HepG2 (cell line): ENCODE results near the gene NR2F1-AS1. TPM values are rescaled to one million over a fixed set of nuclear protein-coding genes. Genes with fewer than 3 reads are reported as not detected.

Experiments used
- ATAC-seq: fragments of 200-7000 bp; cut with Tn5 transposase; 3 replicates; pipeline ENCODE4 v1.9.1; 2020; ENCODE audit warnings: mild to moderate bottlenecking, moderate library complexity
- BruUV-seq: library from RNA; stranded (reverse); fragments of 400-500 nt; replicated peaks from 2 replicates; lab custom pipeline; 2021; lab: Mats Ljungman, UMichigan
- CTCF ChIA-PET: fragments of 300-600 bp; formaldehyde crosslinking; extraction: SDS; loops from one replicate; lab custom pipeline; 2021; ENCODE audit warnings: low total read pairs, inconsistent platforms, low intra/inter-chr PET ratio; lab: Yijun Ruan, JAX
- POLR2A ChIA-PET: fragments of 350-600 bp; sonication (Branson Sonifier 250); formaldehyde crosslinking; loops from one replicate; lab custom pipeline; 2020; ENCODE audit warnings: antibody characterized with exemption, inconsistent platforms; lab: Yijun Ruan, JAX
- DNase-seq: peaks from one replicate; pipeline ENCODE4 v3.0.0-alpha.2; 2015; ENCODE audit warnings: low spot score
- FAIRE-seq: peaks from 3 replicates; lab custom pipeline; 2011; peaks lifted over from hg19 to GRCh38; lab: Jason Lieb, UNC
- H2AFZ ChIP-seq: one replicate; pipeline ENCODE4 v1.6.1; 2011; ENCODE audit warnings: low read length, inconsistent platforms
- H3K27ac ChIP-seq: fragments of 300-600 bp; 3 replicates; pipeline ENCODE4 v1.8.0; 2011; ENCODE audit warnings: mixed run types, mild to moderate bottlenecking, mixed read lengths, low read length, inconsistent platforms; ENCODE audit not compliant: insufficient read depth; ENCODE audit errors: extremely low read length
- H3K27me3 ChIP-seq, 2 experiments: fragments of 200-600 bp in 1 of 2; 2 replicates in 1 of 2; 3 replicates in 1 of 2; pipeline versions ENCODE4 v1.6.0 to v1.8.0; 2011; ENCODE audit warnings: low read length in 2 of 2, mild to moderate bottlenecking in 2 of 2, moderate library complexity in 2 of 2, inconsistent platforms in 1 of 2; ENCODE audit not compliant: insufficient read depth in 2 of 2, control insufficient read depth in 1 of 2
- H3K36me3 ChIP-seq, 2 experiments: fragments of 200-600 bp in 1 of 2; replicated peaks in 1 of 2; 2 replicates in 1 of 2; 3 replicates in 1 of 2; pipeline versions ENCODE4 v1.5.1 to v1.8.0; 2011; ENCODE audit warnings: low read length in 2 of 2, inconsistent platforms in 1 of 2; ENCODE audit not compliant: insufficient read depth in 2 of 2, control insufficient read depth in 1 of 2
- H3K4me1 ChIP-seq: 2 replicates; pipeline ENCODE4 v1.5.1; 2012; ENCODE audit warnings: low read length, inconsistent platforms; ENCODE audit not compliant: insufficient read depth
- H3K4me2 ChIP-seq: 2 replicates; pipeline ENCODE4 v1.6.0; 2011; ENCODE audit warnings: low read depth, low read length, inconsistent platforms
- H3K4me3 ChIP-seq, 3 experiments: fragments of 200-600 bp in 1 of 3; sonication (generic), shearing (Covaris generic) in 1 of 3; replicated peaks in 1 of 3; 2 replicates each; pipeline ENCODE4 v1.5.1; 2011 to 2016; ENCODE audit warnings: low read length in 3 of 3, inconsistent platforms in 2 of 3, low read depth in 2 of 3, mild to moderate bottlenecking in 2 of 3, control low read depth in 1 of 3, mixed read lengths in 1 of 3; ENCODE audit not compliant: insufficient read depth in 1 of 3
- H3K79me2 ChIP-seq: one replicate; pipeline ENCODE4 v1.6.1; 2011; ENCODE audit warnings: low read length, inconsistent platforms; ENCODE audit not compliant: insufficient read depth
- H3K9ac ChIP-seq: 2 replicates; pipeline ENCODE4 v1.6.0; 2011; ENCODE audit warnings: mild to moderate bottlenecking, low read depth, low read length, inconsistent platforms; ENCODE audit not compliant: insufficient read depth
- H3K9me3 ChIP-seq: 2 replicates; pipeline ENCODE4 v1.5.1; 2012; ENCODE audit warnings: mild to moderate bottlenecking, low read length
- H4K20me1 ChIP-seq: 2 replicates; pipeline ENCODE4 v1.6.0; 2011; ENCODE audit warnings: inconsistent platforms, mild to moderate bottlenecking, low read length, moderate library complexity; ENCODE audit not compliant: insufficient read depth
- ELF3 ChIP-seq: IDR thresholded peaks from 2 replicates; pipeline ENCODE4 v1.6.1; 2016; ENCODE audit warnings: missing genetic modification reagents, missing compliant biosample characterization
- GLI4 ChIP-seq: sonication (generic); formaldehyde crosslinking; IDR thresholded peaks from 2 replicates; pipeline ENCODE4 v1.5.1; 2020; ENCODE audit warnings: missing genetic modification reagents, mild to moderate bottlenecking, moderate library complexity, borderline replicate concordance
- NFRKB ChIP-seq: fragments of 450-650 bp; IDR thresholded peaks from 2 replicates; pipeline ENCODE4 v1.6.1; 2017
- SMAD9 ChIP-seq: sonication (generic); formaldehyde crosslinking; IDR thresholded peaks from 2 replicates; pipeline ENCODE4 v1.5.1; 2020; ENCODE audit warnings: mild to moderate bottlenecking, missing genetic modification reagents
- ZBTB49 ChIP-seq: sonication (generic); formaldehyde crosslinking; IDR thresholded peaks from 2 replicates; pipeline ENCODE4 v1.4.0; 2020; ENCODE audit warnings: missing genetic modification reagents, borderline replicate concordance
- ZNF256 ChIP-seq: sonication (generic); formaldehyde crosslinking; conservative IDR thresholded peaks from 2 replicates; pipeline ENCODE4 v1.4.0; 2020; ENCODE audit warnings: missing genetic modification reagents
- ZNF331 ChIP-seq: sonication (generic); formaldehyde crosslinking; IDR thresholded peaks from 2 replicates; pipeline ENCODE4 v1.4.0; 2020; ENCODE audit warnings: missing genetic modification reagents
- ZNF746 ChIP-seq: sonication (generic); formaldehyde crosslinking; IDR thresholded peaks from 2 replicates; pipeline ENCODE4 v1.8.0; 2022; ENCODE audit warnings: mild to moderate bottlenecking, missing genetic modification reagents
- ZNF766 ChIP-seq: sonication (generic); formaldehyde crosslinking; IDR thresholded peaks from 2 replicates; pipeline ENCODE4 v1.5.0; 2020; ENCODE audit warnings: missing genetic modification reagents, borderline replicate concordance
- WGBS: methylation state at CpG from one replicate; pipeline ENCODE4 v1.1.6; 2017; ENCODE audit warnings: low lambda C conversion rate; 5-methylcytosine and 5-hydroxymethylcytosine counted together
- in situ Hi-C: cut with HindIII; loops from 2 replicates; pipeline ENCODE4 v1.10.0; 2017; ENCODE audit warnings: low pct_unique_long_range_greater_than_20kb; ENCODE audit not compliant: extremely low pct_ligation_motif_present
- intact Hi-C: fragments of 100-400 bp; cut with micrococcal nuclease; formaldehyde crosslinking; loops from one replicate; pipeline ENCODE4 v1.10.0; 2022; ENCODE audit not compliant: unreplicated experiment
- polyA plus RNA-seq, 8 experiments: library from polyadenylated mRNA; depleted of rRNA in 3 of 8; stranded (reverse) in 7 of 8; unstranded in 1 of 8; fragments of >200 nt; fragmentation: Illumina TruSeq in 4 of 8; extraction: Trizol in 4 of 8; gene quantifications; 2 replicates each; pipeline versions ENCODE4 v1.2.1 to v1.2.3, GENCODE V29; 2011 to 2016; ENCODE audit warnings: low read depth in 4 of 8, missing spikeins in 1 of 8, mixed read lengths in 1 of 8; ENCODE audit not compliant: insufficient read depth in 1 of 8
- total RNA-seq, 5 experiments: library from RNA; depleted of rRNA; stranded (reverse); fragments of >200 nt; fragmentation: Illumina TruSeq; extraction: Trizol; gene quantifications; 2 replicates each; pipeline ENCODE4 v1.2.3, GENCODE V29; 2016; ENCODE audit warnings: low read depth in 1 of 5

The NR2F1-AS1 gene
- total and polyA plus RNA-seq, 2 of the 13 experiments (the other 11 are each of a cell fraction or from before 2014, with no cell fraction given), result 2.8 TPM

- no peak overlapping the region for H3K4me3 ChIP-seq
- WGBS, result 35% methylated on average over 1 of the region's 1 CpG
- intact Hi-C loops (no loop called here), in situ Hi-C loops (no loop called here)
- ATAC-seq, result no peak
- H3K9ac ChIP-seq, result no peak overlapping the region
- no peaks in the 10 kb centered on the region for H3K36me3 ChIP-seq
- no peak overlapping the region for H2AFZ ChIP-seq
- H3K4me1 ChIP-seq, result no peaks in the 10 kb centered on the region
- H4K20me1 ChIP-seq, result no peaks in the 10 kb centered on the region
- DNase-seq, result no peak
- FAIRE-seq, result no peak
- no TSS peak for BruUV-seq
- TF ChIP-seq ZNF331 (CRISPR knock-in tag) (no peak), ZNF766 (CRISPR knock-in tag) (no peak), SMAD9 (no peak), ELF3 (CRISPR knock-in tag) (no peak)
- no peaks in the 10 kb centered on the region for H3K9me3 ChIP-seq
- ChIA-PET POLR2A (no interaction called here), CTCF (no interaction called here)
- H3K27me3 ChIP-seq, result no peaks in the 10 kb centered on the region
- no peak overlapping the region for H3K4me2 ChIP-seq
- no peak overlapping the region for H3K27ac ChIP-seq
- H3K79me2 ChIP-seq, result no peaks in the 10 kb centered on the region
Measured at GRCh38 chr5:93513298-93513697, 67.7 kb downstream of the NR2F1-AS1 start.

- Histone ChIP-seq H3K79me2 (no peaks in the 10 kb centered on the region), H4K20me1 (no peaks in the 10 kb centered on the region), H3K4me2 (no peak overlapping the region), H3K9me3 (no peaks in the 10 kb centered on the region), H3K36me3 (no peaks in the 10 kb centered on the region), H3K4me1 (no peaks in the 10 kb centered on the region), H3K27me3 (no peaks in the 10 kb centered on the region), H3K4me3 (no peak overlapping the region), H3K9ac (no peak overlapping the region), H3K27ac (no peak overlapping the region), H2AFZ (no peak overlapping the region)
- in situ Hi-C loops (no loop called here), intact Hi-C loops (no loop called here)
- BruUV-seq, result no TSS peak
- no peak for TF ChIP-seq ZBTB49 (CRISPR knock-in tag)
- no peak for TF ChIP-seq ZNF331 (CRISPR knock-in tag)
- TF ChIP-seq ZNF746 (CRISPR knock-in tag), result no peak
- no peak for TF ChIP-seq GLI4 (CRISPR knock-in tag)
- no peak for TF ChIP-seq ZNF256 (CRISPR knock-in tag)
- no peak for TF ChIP-seq NFRKB
- ChIA-PET CTCF (no interaction called here), POLR2A (no interaction called here)
- ATAC-seq (no peak), DNase-seq (no peak), FAIRE-seq (no peak)
- WGBS, result 40% methylated on average over 3 of the region's 3 CpGs
Measured at GRCh38 chr5:93512799-93513198, 68.2 kb downstream of the NR2F1-AS1 start.
